Stimulated activated CD8-positive, alpha-beta memory T cell treated with anti-CD3 and anti-CD28 coated beads, Interleukin-7, amount 100 ng/mL, for 48 hours (primary cell): ENCODE data around the gene SAFB2.

Experiments
- DNase-seq, 2 donors: peaks; one replicate each; pipeline ENCODE4 v3.0.0-alpha.2; 2020; ENCODE audit warnings: low read depth in 1 of 2; ENCODE audit errors: extremely low read depth in 1 of 2

Gene SAFB2

DNA sequence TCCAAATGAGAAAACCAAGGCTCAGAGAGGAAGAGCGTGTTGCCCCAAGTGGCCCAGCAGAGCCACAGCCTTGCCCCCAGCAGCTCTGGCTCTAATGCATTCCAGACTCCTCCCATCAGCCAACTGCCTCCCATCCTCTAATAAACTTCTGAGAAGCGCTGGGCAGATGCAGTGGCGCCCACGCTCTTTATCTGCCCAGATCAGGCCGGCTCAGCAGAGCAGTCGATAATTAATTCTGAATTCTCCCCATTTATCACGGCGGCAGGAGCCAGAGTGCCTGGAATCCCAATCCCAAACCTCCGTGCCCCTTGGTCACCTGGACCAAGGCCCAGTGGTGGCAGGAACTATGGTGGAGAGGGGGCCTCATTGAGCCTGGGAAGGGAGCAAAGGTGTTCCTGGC lies 68.7 kb downstream of the SAFB2 start:
- DNase-seq, result no peak

DNA sequence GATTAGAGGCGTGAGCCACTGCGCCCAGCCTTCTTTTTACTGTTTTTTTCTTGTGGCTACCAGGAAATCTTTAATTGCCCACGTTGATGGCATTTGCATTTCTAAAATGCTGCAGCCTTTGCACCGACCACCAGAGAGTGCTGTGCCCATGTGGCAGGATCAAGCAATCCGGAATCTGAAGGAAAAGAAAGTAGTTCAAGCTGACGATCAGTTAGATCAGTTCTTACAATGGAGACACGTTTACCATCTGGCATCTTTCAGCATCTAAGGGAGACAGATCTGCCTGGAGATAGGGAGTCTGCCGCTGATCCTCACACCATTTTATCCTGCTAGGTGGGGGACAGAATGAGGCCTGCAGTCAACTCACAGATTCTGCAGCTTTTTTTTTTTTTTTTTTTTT lies 74.7 kb downstream of the SAFB2 start:
- DNase-seq, result no peak

DNA sequence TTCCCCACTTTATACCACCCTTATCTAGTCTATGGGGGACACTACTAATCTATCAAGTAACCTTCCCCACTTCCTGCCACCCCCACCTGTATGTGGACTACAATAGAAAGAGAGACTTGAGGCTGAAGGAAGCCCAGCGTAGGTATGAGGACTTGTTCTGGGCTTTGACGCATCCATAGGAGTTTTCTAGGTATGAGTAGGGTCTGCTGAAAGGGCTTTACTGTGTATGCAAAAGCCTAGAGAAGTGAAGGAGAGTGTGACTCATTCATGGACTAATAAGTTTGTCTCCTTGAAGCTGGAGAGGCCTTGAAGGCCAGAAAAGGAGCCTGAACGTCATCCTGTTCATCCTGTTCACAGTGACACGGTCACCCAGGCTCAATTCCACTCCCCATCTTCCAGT lies 76.6 kb downstream of the SAFB2 start:
- DNase-seq, result no peak

DNA sequence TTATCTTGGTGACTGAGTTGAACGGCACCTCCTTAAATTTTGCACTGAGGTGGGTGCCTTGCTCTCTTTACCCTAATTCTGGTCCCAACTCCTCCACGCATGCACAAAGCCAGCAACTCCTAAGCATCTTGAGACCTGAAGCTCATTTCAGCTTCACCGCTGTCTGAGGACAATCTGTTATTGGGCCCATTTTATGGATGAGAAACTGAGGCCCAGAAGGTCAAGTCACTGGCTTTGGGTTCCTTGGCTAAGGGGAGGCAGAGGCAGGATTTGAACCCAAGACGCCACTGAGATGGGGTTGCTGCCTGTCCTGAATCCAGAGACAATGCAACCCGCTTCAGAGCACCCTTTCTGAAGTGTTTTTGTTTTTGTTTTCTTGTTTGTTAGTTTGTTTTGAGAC lies 77.5 kb downstream of the SAFB2 start:
- DNase-seq, result no peak

GRCh38 chr19:5542665-5543064 lies 79.9 kb downstream of the SAFB2 start:
- DNase-seq, result no peak

GRCh38 chr19:5541456-5541855 lies 81.1 kb downstream of the SAFB2 start:
- no peak for DNase-seq

DNA sequence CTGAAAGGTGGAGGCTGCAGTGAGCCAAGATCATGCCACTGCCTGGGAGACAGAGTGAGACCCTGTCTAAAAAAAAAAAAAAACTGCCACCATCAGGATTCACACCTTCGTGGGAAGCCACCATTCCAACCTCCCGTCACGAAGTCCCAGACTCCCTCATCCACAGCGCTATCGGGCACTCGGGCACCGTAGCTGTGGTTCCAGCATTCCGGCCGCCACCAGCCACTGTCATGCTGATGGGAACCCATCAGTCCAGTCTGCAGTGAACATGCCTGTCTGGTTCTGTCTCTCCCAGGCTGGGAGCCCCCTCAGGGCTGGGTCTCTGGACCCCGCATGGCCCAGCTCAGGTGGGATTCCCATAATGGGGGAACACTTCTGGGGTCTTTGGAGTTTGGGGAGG lies 82.4 kb downstream of the SAFB2 start:
- DNase-seq, result no peak

GRCh38 chr19:5537870-5538269 lies 84.7 kb downstream of the SAFB2 start:
- DNase-seq, result no peak
